C4-2B (cell line): ENCODE results near the gene NFATC3.

Experiments used
- H3K27ac ChIP-seq: fragments of 450-650 bp; 2 replicates; pipeline ENCODE4 v1.5.1; 2017
- CTCF ChIP-seq: fragments of 450-650 bp; conservative IDR thresholded peaks from 2 replicates; pipeline ENCODE4 v1.5.1; 2017; ENCODE audit warnings: mild to moderate bottlenecking
- ZFX ChIP-seq: fragments of 450-650 bp; IDR thresholded peaks from 2 replicates; pipeline ENCODE4 v1.6.1; 2017

NFATC3 gene

GRCh38 chr16:68073902-68074760, 11.0 kb upstream of the NFATC3 start:
- no peak overlapping the region for H3K27ac ChIP-seq
- TF ChIP-seq ZFX (no peak), CTCF (no peak)

- H3K27ac ChIP-seq: no peak overlapping the region
- TF ChIP-seq ZFX (no peak), CTCF (no peak)
Measured at GRCh38 chr16:68074850-68075555, 10.2 kb upstream of the NFATC3 start.

GRCh38 chr16:68075980-68076379, 9.2 kb upstream of the NFATC3 start:
- H3K27ac ChIP-seq: no peak overlapping the region
- no peak for TF ChIP-seq ZFX
- no peak for TF ChIP-seq CTCF

GRCh38 chr16:68076560-68076959, 8.6 kb upstream of the NFATC3 start:
- H3K27ac ChIP-seq: no peak overlapping the region
- TF ChIP-seq CTCF (no peak), ZFX (no peak)

GRCh38 chr16:68077866-68078700, 7.1 kb upstream of the NFATC3 start:
- TF ChIP-seq CTCF (no peak), ZFX (no peak)
- no peak overlapping the region for H3K27ac ChIP-seq

- no peak for TF ChIP-seq ZFX
- no peak for TF ChIP-seq CTCF
- no peak overlapping the region for H3K27ac ChIP-seq
Measured at GRCh38 chr16:68078701-68079375, 6.3 kb upstream of the NFATC3 start.

- no peak overlapping the region for H3K27ac ChIP-seq
Measured at GRCh38 chr16:68079376-68079625, 5.9 kb upstream of the NFATC3 start.

More at GRCh38 chr16:68079376-68079625, 5.9 kb upstream of the NFATC3 start:
- no peak for TF ChIP-seq CTCF
- TF ChIP-seq ZFX: no peak
